OCI-LY3 (cell line): Measurements from ENCODE around the gene RPS21.

Experiments used
- H2AFZ ChIP-seq: fragments of 200-600, 300-600 bp; shearing (Covaris generic); 2 replicates; pipeline ENCODE4 v1.6.0; 2014; ENCODE audit warnings: antibody characterized with exemption, low read depth, low read length
- H3K27ac ChIP-seq: fragments of 200-600, 300-600 bp; sonication (generic); 2 replicates; pipeline ENCODE4 v1.5.1; 2014; ENCODE audit warnings: mild to moderate bottlenecking, low read length, moderate library complexity, mixed read lengths
- H3K27me3 ChIP-seq: fragments of 200-600, 300-600 bp; sonication (generic); 2 replicates; pipeline ENCODE4 v1.6.1; 2014; ENCODE audit warnings: low read depth, low read length, mixed read lengths
- H3K36me3 ChIP-seq: fragments of 200-600, 300-600 bp; sonication (generic); replicated peaks from 2 replicates; pipeline ENCODE3; 2014; ENCODE audit warnings: low read depth, low read length, mixed read lengths
- H3K4me1 ChIP-seq: fragments of 300-600, 200-600 bp; sonication (generic); 2 replicates; pipeline ENCODE4 v1.6.1; 2014; ENCODE audit warnings: low read length, mixed read lengths
- H3K4me2 ChIP-seq: fragments of 200-600, 300-600 bp; sonication (generic); 2 replicates; pipeline ENCODE4 v1.6.1; 2014; ENCODE audit warnings: low read length, mixed read lengths
- H3K4me3 ChIP-seq: fragments of 300-600, 200-600 bp; sonication (generic); 2 replicates; pipeline ENCODE4 v1.5.1; 2014; ENCODE audit warnings: antibody characterized with exemption, mild to moderate bottlenecking, low read length, moderate library complexity
- H3K79me2 ChIP-seq: fragments of 300-600, 200-600 bp; shearing (Covaris generic); 2 replicates; pipeline ENCODE4 v1.6.1; 2014; ENCODE audit warnings: mild to moderate bottlenecking, low read length, mixed read lengths
- H3K9ac ChIP-seq: fragments of 300-600, 200-600 bp; shearing (Covaris generic); 2 replicates; pipeline ENCODE4 v1.6.0; 2014; ENCODE audit warnings: mild to moderate bottlenecking, low read length, moderate library complexity
- H3K9me3 ChIP-seq: fragments of 200-600, 300-600 bp; shearing (Covaris generic); 2 replicates; pipeline ENCODE4 v1.6.1; 2014; ENCODE audit warnings: low read length, mixed read lengths; ENCODE audit not compliant: insufficient read depth
- H4K20me1 ChIP-seq: fragments of 200-600, 300-600 bp; sonication (generic); 2 replicates; pipeline ENCODE4 v1.6.1; 2016; ENCODE audit warnings: low read length, mixed read lengths; ENCODE audit not compliant: insufficient read depth
- EZH2phosphoT487 ChIP-seq: fragments of 200-600 bp; shearing (Covaris generic); IDR thresholded peaks from 2 replicates; pipeline ENCODE4 v1.6.1; 2018; ENCODE audit warnings: antibody characterized with exemption, mixed run types, low read depth
- TF ChIP-seq, protein P1 (sequence below): fragments of 200-600, 300-600 bp; sonication (generic); IDR thresholded peaks from 2 replicates; pipeline ENCODE4 v1.5.1; 2014; ENCODE audit warnings: antibody characterized with exemption, low read length, low read depth

Gene RPS21

GRCh38 chr20:62420846-62421715 is 34.2 kb downstream of the RPS21 start:
- H3K4me1 ChIP-seq = no peaks in the 10 kb centered on the region
- no peak overlapping the region for H2AFZ ChIP-seq
- H3K4me3 ChIP-seq = no peak overlapping the region
- no peak overlapping the region for H3K4me2 ChIP-seq
- no peak overlapping the region for H3K27ac ChIP-seq
- no peak overlapping the region for H3K9ac ChIP-seq
- H3K79me2 ChIP-seq = no peaks in the 10 kb centered on the region
- TF ChIP-seq EZH2phosphoT487 = no peak
- TF ChIP-seq, protein P1, sequence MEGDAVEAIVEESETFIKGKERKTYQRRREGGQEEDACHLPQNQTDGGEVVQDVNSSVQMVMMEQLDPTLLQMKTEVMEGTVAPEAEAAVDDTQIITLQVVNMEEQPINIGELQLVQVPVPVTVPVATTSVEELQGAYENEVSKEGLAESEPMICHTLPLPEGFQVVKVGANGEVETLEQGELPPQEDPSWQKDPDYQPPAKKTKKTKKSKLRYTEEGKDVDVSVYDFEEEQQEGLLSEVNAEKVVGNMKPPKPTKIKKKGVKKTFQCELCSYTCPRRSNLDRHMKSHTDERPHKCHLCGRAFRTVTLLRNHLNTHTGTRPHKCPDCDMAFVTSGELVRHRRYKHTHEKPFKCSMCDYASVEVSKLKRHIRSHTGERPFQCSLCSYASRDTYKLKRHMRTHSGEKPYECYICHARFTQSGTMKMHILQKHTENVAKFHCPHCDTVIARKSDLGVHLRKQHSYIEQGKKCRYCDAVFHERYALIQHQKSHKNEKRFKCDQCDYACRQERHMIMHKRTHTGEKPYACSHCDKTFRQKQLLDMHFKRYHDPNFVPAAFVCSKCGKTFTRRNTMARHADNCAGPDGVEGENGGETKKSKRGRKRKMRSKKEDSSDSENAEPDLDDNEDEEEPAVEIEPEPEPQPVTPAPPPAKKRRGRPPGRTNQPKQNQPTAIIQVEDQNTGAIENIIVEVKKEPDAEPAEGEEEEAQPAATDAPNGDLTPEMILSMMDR = no peak
- no peaks in the 10 kb centered on the region for H4K20me1 ChIP-seq
- no peaks in the 10 kb centered on the region for H3K36me3 ChIP-seq
- no peaks in the 10 kb centered on the region for H3K27me3 ChIP-seq
- no peaks in the 10 kb centered on the region for H3K9me3 ChIP-seq

- TF ChIP-seq EZH2phosphoT487 = no peak
- TF ChIP-seq, protein P1 = no peak
- no peaks in the 10 kb centered on the region for H4K20me1 ChIP-seq
- no peaks in the 10 kb centered on the region for H3K36me3 ChIP-seq
- H3K4me3 ChIP-seq = no peak overlapping the region
- H3K9me3 ChIP-seq = no peaks in the 10 kb centered on the region
- H3K27me3 ChIP-seq = no peaks in the 10 kb centered on the region
- H3K9ac ChIP-seq = no peak overlapping the region
- no peak overlapping the region for H2AFZ ChIP-seq
- H3K4me2 ChIP-seq = no peak overlapping the region
- no peak overlapping the region for H3K27ac ChIP-seq
- no peaks in the 10 kb centered on the region for H3K4me1 ChIP-seq
- H3K79me2 ChIP-seq = no peaks in the 10 kb centered on the region
Observed at GRCh38 chr20:62421716-62421990, 34.8 kb downstream of the RPS21 start.

DNA sequence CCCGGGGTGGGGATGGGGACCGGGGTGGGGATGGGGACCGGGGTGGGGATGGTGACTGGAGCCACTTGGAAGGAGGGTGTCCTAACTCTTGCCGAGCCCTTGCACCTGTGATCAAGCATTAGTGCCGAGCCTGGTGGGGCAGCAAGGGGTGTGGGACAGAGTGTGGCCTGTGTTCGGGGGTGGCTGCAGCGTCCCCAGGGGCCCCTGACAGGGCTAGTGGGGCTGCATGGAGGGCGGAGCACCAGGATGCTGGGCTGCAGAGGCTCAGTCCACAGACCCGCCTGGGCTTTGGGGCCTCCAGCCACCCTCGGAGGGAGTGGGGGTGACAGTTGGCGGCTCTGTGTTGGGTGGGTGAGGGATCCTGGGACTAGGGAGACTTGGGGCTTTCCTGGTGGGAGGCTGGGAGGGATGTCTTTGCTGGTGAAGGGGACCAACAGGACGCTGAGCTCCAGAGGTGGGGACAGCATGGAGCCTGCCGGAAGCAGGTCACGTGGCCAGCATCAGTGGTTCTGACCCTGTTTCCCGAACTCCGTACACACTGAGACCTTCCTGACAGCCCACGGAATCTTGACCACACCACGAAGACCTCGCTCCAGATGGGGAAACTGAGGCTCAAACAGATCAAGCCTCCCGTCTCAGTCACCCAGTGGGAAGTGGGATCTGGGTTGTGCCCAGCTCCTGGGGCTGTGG is 35.9 kb downstream of the RPS21 start:
- Histone ChIP-seq H3K4me3 (no peak overlapping the region), H3K36me3 (no peaks in the 10 kb centered on the region), H3K9ac (no peak overlapping the region), H2AFZ (no peak overlapping the region), H3K79me2 (no peaks in the 10 kb centered on the region), H3K27ac (no peak overlapping the region), H4K20me1 (no peaks in the 10 kb centered on the region), H3K9me3 (no peaks in the 10 kb centered on the region), H3K4me1 (no peaks in the 10 kb centered on the region), H3K27me3 (no peaks in the 10 kb centered on the region), H3K4me2 (no peak overlapping the region)
- no peak for TF ChIP-seq EZH2phosphoT487
- TF ChIP-seq, protein P1 = no peak

- TF ChIP-seq, protein P1 = no peak
- no peak for TF ChIP-seq EZH2phosphoT487
- Histone ChIP-seq H4K20me1 (no peaks in the 10 kb centered on the region), H3K79me2 (no peaks in the 10 kb centered on the region), H3K4me3 (no peak overlapping the region), H3K4me2 (no peak overlapping the region), H3K36me3 (no peaks in the 10 kb centered on the region), H2AFZ (no peak overlapping the region), H3K4me1 (no peaks in the 10 kb centered on the region), H3K9ac (no peak overlapping the region), H3K9me3 (no peaks in the 10 kb centered on the region), H3K27ac (no peak overlapping the region), H3K27me3 (no peaks in the 10 kb centered on the region)
Observed at GRCh38 chr20:62423326-62423706, 36.4 kb downstream of the RPS21 start.
